GM12878 (cell line): Measurements from ENCODE around the gene RERE. TPM values are rescaled to one million over a fixed set of nuclear protein-coding genes. Genes with fewer than 3 reads are reported as not detected.

Source experiments
- ATAC-seq: fragments of 200-7000 bp; cut with Tn5 transposase; 3 replicates; pipeline ENCODE4 v1.9.1; 2020; ENCODE audit warnings: mild to moderate bottlenecking, moderate library complexity
- BruUV-seq: library from RNA; stranded (reverse); fragments of 400-500 nt; replicated peaks from 2 replicates; lab custom pipeline; 2021; lab: Mats Ljungman, UMichigan
- CTCF ChIA-PET: fragments of 300-600 bp; sonication (Branson Sonifier 250); formaldehyde crosslinking; extraction: SDS; loops from one replicate; lab custom pipeline; 2021; ENCODE audit warnings: inconsistent platforms; lab: Yijun Ruan, JAX
- POLR2A ChIA-PET: fragments of 350-600 bp; formaldehyde crosslinking; extraction: SDS; loops from one replicate; lab custom pipeline; 2021; ENCODE audit warnings: inconsistent platforms; lab: Charles Lee
- RAD21 ChIA-PET: fragments of 300-600 bp; sonication (Branson Sonifier 250); formaldehyde crosslinking; loops from one replicate; lab custom pipeline; 2023; ENCODE audit warnings: antibody characterized with exemption; ENCODE audit not compliant: unreplicated experiment; lab: Charles Lee
- SMC1A ChIA-PET: fragments of 300-600 bp; sonication (Branson Sonifier 250); formaldehyde crosslinking; loops from one replicate; lab custom pipeline; 2023; ENCODE audit not compliant: unreplicated experiment, uncharacterized antibody; lab: Charles Lee
- DNase-seq: peaks from one replicate; pipeline ENCODE4 v3.0.0-alpha.2; 2011; ENCODE audit warnings: low read depth, low spot score
- FAIRE-seq: peaks from 3 replicates; lab custom pipeline; 2011; peaks lifted over from hg19 to GRCh38; lab: Jason Lieb, UNC
- H2AFZ ChIP-seq: 2 replicates; pipeline ENCODE4 v1.6.0; 2011; ENCODE audit warnings: low read depth, low read length, control low read depth; ENCODE audit not compliant: control insufficient read depth
- H3K27ac ChIP-seq: 2 replicates; pipeline ENCODE4 v1.5.1; 2011; ENCODE audit warnings: control low read depth; ENCODE audit not compliant: control insufficient read depth, insufficient read depth
- H3K27me3 ChIP-seq, 2 experiments: replicated peaks in 1 of 2; 2 replicates each; pipeline versions ENCODE4 v1.6.0 to v1.6.1; 2011; ENCODE audit warnings: low read length in 1 of 2; ENCODE audit not compliant: control insufficient read depth in 2 of 2, insufficient read depth in 2 of 2
- H3K36me3 ChIP-seq, 2 experiments: 2 replicates each; pipeline ENCODE4 v1.5.1; 2011; ENCODE audit warnings: low read length in 1 of 2; ENCODE audit not compliant: control insufficient read depth in 2 of 2, insufficient read depth in 2 of 2
- H3K4me1 ChIP-seq: 2 replicates; pipeline ENCODE4 v1.6.1; 2011; ENCODE audit warnings: mild to moderate bottlenecking, low read length, moderate library complexity, mixed read lengths; ENCODE audit not compliant: control insufficient read depth, insufficient read depth
- H3K4me2 ChIP-seq: 2 replicates; pipeline ENCODE4 v1.6.0; 2011; ENCODE audit warnings: control low read depth; ENCODE audit not compliant: control insufficient read depth, insufficient read depth
- H3K4me3 ChIP-seq: fragments of 200-600 bp; sonication (generic); 2 replicates; pipeline ENCODE4 v1.5.1; 2016
- H3K79me2 ChIP-seq: 2 replicates; pipeline ENCODE4 v1.6.0; 2011; ENCODE audit warnings: low read length; ENCODE audit not compliant: control insufficient read depth, insufficient read depth
- H3K9ac ChIP-seq: 2 replicates; pipeline ENCODE4 v1.8.0; 2011; ENCODE audit warnings: low read length, control low read depth, mixed read lengths; ENCODE audit not compliant: control insufficient read depth, insufficient read depth
- H3K9me3 ChIP-seq: replicated peaks from 3 replicates; pipeline ENCODE4 v1.5.1; 2011; ENCODE audit warnings: mild to moderate bottlenecking, low read length; ENCODE audit not compliant: control insufficient read depth, insufficient read depth
- H4K20me1 ChIP-seq: 2 replicates; pipeline ENCODE4 v1.6.0; 2011; ENCODE audit not compliant: control insufficient read depth, insufficient read depth
- CREM ChIP-seq: IDR thresholded peaks from 2 replicates; pipeline ENCODE4 v1.6.1; 2014; ENCODE audit warnings: antibody characterized with exemption, low read depth
- DPF2 ChIP-seq: fragments of 450-650 bp; IDR thresholded peaks from 2 replicates; pipeline ENCODE4 v1.6.1; 2017; ENCODE audit warnings: mild to moderate bottlenecking
- IKZF2 ChIP-seq, 2 experiments: fragments of 450-650 bp; IDR thresholded peaks; 2 replicates each; pipeline ENCODE4 v1.6.1; 2017; ENCODE audit warnings: mild to moderate bottlenecking in 2 of 2, moderate library complexity in 2 of 2
- MTA3 ChIP-seq: IDR thresholded peaks from 2 replicates; pipeline ENCODE4 v1.6.1; 2012; ENCODE audit warnings: low read length, inconsistent platforms, borderline replicate concordance
- NBN ChIP-seq: fragments of 450-650 bp; IDR thresholded peaks from 2 replicates; pipeline ENCODE4 v1.6.1; 2016
- NFXL1 ChIP-seq: fragments of 450-650 bp; IDR thresholded peaks from 2 replicates; pipeline ENCODE4 v1.6.1; 2017; ENCODE audit warnings: antibody characterized with exemption, mild to moderate bottlenecking, borderline replicate concordance
- NFYB ChIP-seq: IDR thresholded peaks from 2 replicates; pipeline ENCODE4 v1.6.1; 2011; ENCODE audit warnings: low read depth, mild to moderate bottlenecking, low read length, improper control_type of control experiment, moderate library complexity; ENCODE audit not compliant: insufficient read depth
- PAX5 ChIP-seq: IDR thresholded peaks from 2 replicates; pipeline ENCODE4 v1.6.1; 2011; ENCODE audit warnings: low read depth, low read length, borderline replicate concordance
- PML ChIP-seq: IDR thresholded peaks from 2 replicates; pipeline ENCODE4 v1.6.1; 2012; ENCODE audit warnings: low read length, inconsistent platforms
- POLR2A ChIP-seq: IDR thresholded peaks from 2 replicates; pipeline ENCODE4 v1.6.1; 2011; ENCODE audit warnings: low read depth, mild to moderate bottlenecking, low read length
- SPI1 ChIP-seq: IDR thresholded peaks from 2 replicates; pipeline ENCODE4 v1.6.1; 2011; ENCODE audit warnings: low read depth, mild to moderate bottlenecking, low read length, moderate library complexity, borderline replicate concordance; ENCODE audit not compliant: insufficient read depth
- TAF1 ChIP-seq: IDR thresholded peaks from 2 replicates; pipeline ENCODE4 v1.6.1; 2011; ENCODE audit warnings: mild to moderate bottlenecking, low read depth, low read length, borderline replicate concordance
- TBL1XR1 ChIP-seq: IDR thresholded peaks from 2 replicates; pipeline ENCODE4 v1.6.1; 2012; ENCODE audit warnings: low read depth, low read length, improper control_type of control experiment
- WRNIP1 ChIP-seq: IDR thresholded peaks from 2 replicates; pipeline ENCODE4 v1.6.1; 2011; ENCODE audit warnings: low read depth, low read length, improper control_type of control experiment, borderline replicate concordance
- ZBED1 ChIP-seq: IDR thresholded peaks from 2 replicates; pipeline ENCODE4 v1.6.1; 2016; ENCODE audit warnings: borderline replicate concordance
- ZNF207 ChIP-seq: fragments of 450-650 bp; IDR thresholded peaks from 2 replicates; pipeline ENCODE4 v1.6.1; 2014; ENCODE audit warnings: antibody characterized with exemption, mild to moderate bottlenecking, borderline replicate concordance
- ZNF622 ChIP-seq: fragments of 450-650 bp; IDR thresholded peaks from 2 replicates; pipeline ENCODE4 v1.6.1; 2017; ENCODE audit warnings: mild to moderate bottlenecking, inconsistent platforms
- ZZZ3 ChIP-seq: IDR thresholded peaks from 2 replicates; pipeline ENCODE4 v1.6.1; 2011; ENCODE audit warnings: low read depth; ENCODE audit not compliant: control insufficient read depth, insufficient read length
- WGBS: methylation state at CpG from one replicate; pipeline ENCODE4 v1.1.6; 2016; ENCODE audit warnings: low lambda C conversion rate; ENCODE audit not compliant: insufficient replicate concordance, insufficient coverage; ENCODE audit errors: missing lambda C conversion rate; 5-methylcytosine and 5-hydroxymethylcytosine counted together
- in situ Hi-C: fragments of 300-500 bp; cut with MboI; formaldehyde crosslinking; loops from 9 replicates; pipeline ENCODE4 v1.14.3; 2018; ENCODE audit warnings: mixed read lengths
- intact Hi-C: fragments of 100-400 bp; cut with micrococcal nuclease; formaldehyde crosslinking; loops from one replicate; pipeline ENCODE4 v1.14.2; 2022; ENCODE audit not compliant: unreplicated experiment
- polyA plus RNA-seq, 11 experiments: library from polyadenylated mRNA; depleted of rRNA in 4 of 11; unstranded in 6 of 11; stranded (reverse) in 5 of 11; fragments of >200 nt; fragmentation: Nextera tagmentation in 4 of 11; fragmentation: Illumina TruSeq in 1 of 11; extraction: Ambion mirVana in 4 of 11; extraction: Trizol in 1 of 11; gene quantifications; 1 replicate in 1 of 11; 2 replicates in 10 of 11; pipeline versions ENCODE4 v1.2.1 to v1.2.3, GENCODE V29; 2011 to 2016; ENCODE audit warnings: inconsistent platforms in 2 of 11, missing spikeins in 2 of 11, low read depth in 1 of 11
- total RNA-seq, 4 experiments: library from RNA; depleted of rRNA in 3 of 4; stranded (reverse); fragments of >200 nt in 3 of 4; fragmentation: Illumina TruSeq in 1 of 4; extraction: Trizol in 1 of 4; gene quantifications; 2 replicates each; pipeline versions ENCODE4 v1.2.1 to v1.2.3, GENCODE V29; 2013 to 2021
- TF ChIP-seq, protein P1 (sequence below): fragments of 450-650 bp; IDR thresholded peaks from 2 replicates; pipeline ENCODE4 v1.6.1; 2018; ENCODE audit warnings: borderline replicate concordance, mild to moderate bottlenecking; ENCODE audit not compliant: partially characterized antibody
- TF ChIP-seq, protein P2 (sequence below): IDR thresholded peaks from 2 replicates; pipeline ENCODE4 v1.6.1; 2012; ENCODE audit warnings: low read depth, low read length, improper control_type of control experiment
- TF ChIP-seq, protein P3 (sequence below): IDR thresholded peaks from 2 replicates; pipeline ENCODE4 v1.6.1; 2012; ENCODE audit warnings: low read length, inconsistent platforms

The RERE gene
- total and polyA plus RNA-seq, 10 of the 15 experiments (the other 5 are each of a cell fraction or from before 2014, with no cell fraction given), result 5.2 to 60.5 (median 20.2) TPM

DNA sequence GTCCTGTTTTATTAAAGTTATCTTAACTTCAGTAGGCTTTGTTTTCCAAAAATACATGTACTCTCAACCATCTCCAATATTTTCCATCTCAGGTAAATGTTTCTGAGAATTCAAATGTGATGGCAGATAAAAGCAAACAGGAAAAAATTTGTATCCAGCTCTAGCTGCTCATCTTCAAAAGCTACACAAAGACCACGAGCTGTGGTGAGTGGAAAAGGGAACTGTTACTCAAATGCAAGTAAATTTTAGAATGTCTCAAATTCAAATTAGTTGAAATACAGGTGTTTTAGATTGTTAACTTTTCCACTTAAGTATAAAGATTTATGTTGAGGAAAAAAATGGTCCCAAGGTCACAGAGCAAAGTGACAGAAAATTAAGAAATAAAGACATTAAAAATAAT lies 283.5 kb downstream of the RERE start (continued):
- TF ChIP-seq SPI1, result peak; percentile 76; the same call in 1 of the 2 replicates
- TF ChIP-seq NFXL1, result no peak

DNA sequence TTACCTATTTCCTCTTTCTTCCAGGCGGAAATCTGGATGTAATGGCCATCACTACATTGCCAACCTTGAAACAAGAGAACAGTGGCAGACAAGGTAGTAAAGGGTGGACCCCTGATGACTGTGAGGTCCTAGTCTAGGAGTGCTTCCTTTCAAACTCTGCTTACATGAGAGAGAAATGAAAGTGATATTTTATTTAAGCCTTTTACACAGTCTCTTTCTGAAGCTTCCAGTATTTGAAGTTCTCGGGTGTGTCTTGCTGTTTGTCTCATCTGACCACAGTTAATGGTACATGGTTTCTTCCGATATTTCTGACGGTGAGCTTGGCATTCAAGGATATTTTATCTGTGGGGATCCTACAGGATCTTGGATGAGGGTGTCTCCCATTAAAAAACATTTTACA lies 284.3 kb downstream of the RERE start:
- BruUV-seq, result no TSS peak
- ATAC-seq (peak; percentile 94), FAIRE-seq (peak; percentile 41), DNase-seq (no peak)
- Histone ChIP-seq H3K4me3 (peak overlapping the region; percentile 50), H3K4me1 (peaks cover 34% of the 10 kb centered on the region), H4K20me1 (no peaks in the 10 kb centered on the region), H3K9ac (peak overlapping the region; percentile 65; the same call in 1 of the 2 replicates), H3K9me3 (no peaks in the 10 kb centered on the region; the same call in 2 of the 3 replicates), H3K4me2 (peak overlapping the region; percentile 88), H3K79me2 (no peaks in the 10 kb centered on the region), H3K27ac (peak overlapping the region; percentile 79), H2AFZ (0 out of 2 replicates have a peak overlapping the region, but pooled peaks have one; percentile 1), H3K36me3 (peaks cover 0 to 2% of the 10 kb centered on the region in 2 experiments; a peak in 3 of 4 replicates), H3K27me3 (no peaks in the 10 kb centered on the region)
- SMC1A ChIA-PET, result interaction anchor here (0.8 to 2.5 kb wide), 24 partner anchors 8 to 191 kb away, joined by 3 to 18 read pairs (median 5); no protein-coding TSS in a partner anchor
- intact Hi-C loops, result no loop called here
- POLR2A ChIA-PET, result interaction anchor here (0.5 to 1.7 kb wide), 7 partner anchors 8 to 29 kb away, joined by 3 to 7 read pairs (median 3); no protein-coding TSS in a partner anchor
- WGBS, result 36% methylated on average over 4 of the region's 4 CpGs
- CTCF ChIA-PET, result interaction anchor here (0.6 to 2.0 kb wide), 8 partner anchors 7 to 195 kb away, joined by 3 to 6 read pairs (median 3); no protein-coding TSS in a partner anchor
- RAD21 ChIA-PET, result interaction anchor here (0.8 to 1.7 kb wide), 20 partner anchors 10 to 326 kb away, joined by 3 to 10 read pairs (median 3); no protein-coding TSS in a partner anchor
- in situ Hi-C loops, result no loop called here
- no peak for TF ChIP-seq ZNF207
- no peak for TF ChIP-seq TAF1
- TF ChIP-seq, protein P1, sequence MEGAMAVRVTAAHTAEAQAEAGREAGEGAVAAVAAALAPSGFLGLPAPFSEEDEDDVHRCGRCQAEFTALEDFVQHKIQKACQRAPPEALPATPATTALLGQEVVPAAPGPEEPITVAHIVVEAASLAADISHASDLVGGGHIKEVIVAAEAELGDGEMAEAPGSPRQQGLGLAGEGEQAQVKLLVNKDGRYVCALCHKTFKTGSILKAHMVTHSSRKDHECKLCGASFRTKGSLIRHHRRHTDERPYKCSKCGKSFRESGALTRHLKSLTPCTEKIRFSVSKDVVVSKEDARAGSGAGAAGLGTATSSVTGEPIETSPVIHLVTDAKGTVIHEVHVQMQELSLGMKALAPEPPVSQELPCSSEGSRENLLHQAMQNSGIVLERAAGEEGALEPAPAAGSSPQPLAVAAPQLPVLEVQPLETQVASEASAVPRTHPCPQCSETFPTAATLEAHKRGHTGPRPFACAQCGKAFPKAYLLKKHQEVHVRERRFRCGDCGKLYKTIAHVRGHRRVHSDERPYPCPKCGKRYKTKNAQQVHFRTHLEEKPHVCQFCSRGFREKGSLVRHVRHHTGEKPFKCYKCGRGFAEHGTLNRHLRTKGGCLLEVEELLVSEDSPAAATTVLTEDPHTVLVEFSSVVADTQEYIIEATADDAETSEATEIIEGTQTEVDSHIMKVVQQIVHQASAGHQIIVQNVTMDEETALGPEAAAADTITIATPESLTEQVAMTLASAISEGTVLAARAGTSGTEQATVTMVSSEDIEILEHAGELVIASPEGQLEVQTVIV, result no peak
- TF ChIP-seq NFYB, result no peak
- no peak for TF ChIP-seq MTA3
- no peak for TF ChIP-seq PML
- no peak for TF ChIP-seq NBN
- TF ChIP-seq TBL1XR1, result no peak
- TF ChIP-seq, protein P2, sequence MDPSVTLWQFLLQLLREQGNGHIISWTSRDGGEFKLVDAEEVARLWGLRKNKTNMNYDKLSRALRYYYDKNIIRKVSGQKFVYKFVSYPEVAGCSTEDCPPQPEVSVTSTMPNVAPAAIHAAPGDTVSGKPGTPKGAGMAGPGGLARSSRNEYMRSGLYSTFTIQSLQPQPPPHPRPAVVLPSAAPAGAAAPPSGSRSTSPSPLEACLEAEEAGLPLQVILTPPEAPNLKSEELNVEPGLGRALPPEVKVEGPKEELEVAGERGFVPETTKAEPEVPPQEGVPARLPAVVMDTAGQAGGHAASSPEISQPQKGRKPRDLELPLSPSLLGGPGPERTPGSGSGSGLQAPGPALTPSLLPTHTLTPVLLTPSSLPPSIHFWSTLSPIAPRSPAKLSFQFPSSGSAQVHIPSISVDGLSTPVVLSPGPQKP, result no peak
- TF ChIP-seq DPF2, result no peak
- TF ChIP-seq ZNF622, result no peak
- no peak for TF ChIP-seq PAX5
- TF ChIP-seq ZBED1, result 0 out of 2 replicates have a peak, but pooled peaks have one; percentile 45
- TF ChIP-seq ZZZ3, result no peak
- no peak for TF ChIP-seq IKZF2 (IDR thresholded peaks at IDR 0.05)
- no peak for TF ChIP-seq WRNIP1
- TF ChIP-seq CREM, result no peak
- TF ChIP-seq, protein P3, sequence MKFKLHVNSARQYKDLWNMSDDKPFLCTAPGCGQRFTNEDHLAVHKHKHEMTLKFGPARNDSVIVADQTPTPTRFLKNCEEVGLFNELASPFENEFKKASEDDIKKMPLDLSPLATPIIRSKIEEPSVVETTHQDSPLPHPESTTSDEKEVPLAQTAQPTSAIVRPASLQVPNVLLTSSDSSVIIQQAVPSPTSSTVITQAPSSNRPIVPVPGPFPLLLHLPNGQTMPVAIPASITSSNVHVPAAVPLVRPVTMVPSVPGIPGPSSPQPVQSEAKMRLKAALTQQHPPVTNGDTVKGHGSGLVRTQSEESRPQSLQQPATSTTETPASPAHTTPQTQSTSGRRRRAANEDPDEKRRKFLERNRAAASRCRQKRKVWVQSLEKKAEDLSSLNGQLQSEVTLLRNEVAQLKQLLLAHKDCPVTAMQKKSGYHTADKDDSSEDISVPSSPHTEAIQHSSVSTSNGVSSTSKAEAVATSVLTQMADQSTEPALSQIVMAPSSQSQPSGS, result no peak
- no peak for TF ChIP-seq POLR2A
